C4-2B (cell line): ENCODE data around the gene DYRK2.

Source experiments
- H3K27ac ChIP-seq: fragments of 450-650 bp; 2 replicates; pipeline ENCODE4 v1.5.1; 2017
- ZFX ChIP-seq: fragments of 450-650 bp; IDR thresholded peaks from 2 replicates; pipeline ENCODE4 v1.6.1; 2017
- TF ChIP-seq, protein P1 (sequence below): fragments of 450-650 bp; conservative IDR thresholded peaks from 2 replicates; pipeline ENCODE4 v1.5.1; 2017; ENCODE audit warnings: mild to moderate bottlenecking

Gene DYRK2

DNA sequence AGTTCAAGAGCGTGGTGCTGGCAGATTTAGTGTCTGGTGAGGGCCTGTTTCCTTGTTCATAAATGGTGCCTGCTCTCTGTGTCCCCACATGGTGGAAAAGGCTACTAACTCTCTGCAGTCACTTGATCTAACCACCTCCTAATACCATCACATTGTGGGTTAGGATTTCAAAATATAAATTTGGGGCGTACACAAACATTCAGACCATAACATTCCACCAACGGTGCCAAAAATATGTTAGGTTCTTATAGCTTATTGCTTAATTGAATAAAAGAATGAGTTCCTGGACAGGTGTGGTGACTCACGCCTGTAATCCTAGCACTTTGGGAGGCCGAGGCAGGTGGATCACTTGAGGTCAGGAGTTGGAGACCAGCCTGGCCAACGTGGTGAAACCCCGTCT lies 3.4 kb upstream of the DYRK2 start:
- H3K27ac ChIP-seq: no peak overlapping the region

DNA sequence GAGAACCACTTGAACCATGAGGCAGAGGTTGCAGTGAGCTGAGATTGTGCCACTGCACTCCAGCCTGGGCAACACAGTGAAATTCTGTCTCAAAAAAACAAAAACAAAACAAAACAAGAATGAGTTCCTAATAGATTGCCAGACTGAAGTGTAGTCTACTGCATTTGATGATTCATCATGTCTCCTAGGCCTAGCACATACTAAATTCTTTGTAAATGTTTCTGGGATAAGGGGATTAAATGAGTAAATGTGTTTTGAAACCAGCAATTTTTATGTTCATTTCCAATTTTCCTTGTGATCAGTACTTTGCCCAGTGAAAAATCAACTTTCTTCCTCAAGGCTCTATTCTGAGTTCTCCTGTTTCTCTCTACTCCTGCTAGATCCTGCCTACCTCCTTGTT lies 2.9 kb upstream of the DYRK2 start:
- TF ChIP-seq, protein P1, sequence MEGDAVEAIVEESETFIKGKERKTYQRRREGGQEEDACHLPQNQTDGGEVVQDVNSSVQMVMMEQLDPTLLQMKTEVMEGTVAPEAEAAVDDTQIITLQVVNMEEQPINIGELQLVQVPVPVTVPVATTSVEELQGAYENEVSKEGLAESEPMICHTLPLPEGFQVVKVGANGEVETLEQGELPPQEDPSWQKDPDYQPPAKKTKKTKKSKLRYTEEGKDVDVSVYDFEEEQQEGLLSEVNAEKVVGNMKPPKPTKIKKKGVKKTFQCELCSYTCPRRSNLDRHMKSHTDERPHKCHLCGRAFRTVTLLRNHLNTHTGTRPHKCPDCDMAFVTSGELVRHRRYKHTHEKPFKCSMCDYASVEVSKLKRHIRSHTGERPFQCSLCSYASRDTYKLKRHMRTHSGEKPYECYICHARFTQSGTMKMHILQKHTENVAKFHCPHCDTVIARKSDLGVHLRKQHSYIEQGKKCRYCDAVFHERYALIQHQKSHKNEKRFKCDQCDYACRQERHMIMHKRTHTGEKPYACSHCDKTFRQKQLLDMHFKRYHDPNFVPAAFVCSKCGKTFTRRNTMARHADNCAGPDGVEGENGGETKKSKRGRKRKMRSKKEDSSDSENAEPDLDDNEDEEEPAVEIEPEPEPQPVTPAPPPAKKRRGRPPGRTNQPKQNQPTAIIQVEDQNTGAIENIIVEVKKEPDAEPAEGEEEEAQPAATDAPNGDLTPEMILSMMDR: no peak
- TF ChIP-seq ZFX: no peak
- H3K27ac ChIP-seq: no peak overlapping the region

More for the DNA sequence above, 3.4 kb upstream of the DYRK2 start:
- no peak for TF ChIP-seq ZFX
- TF ChIP-seq, protein P1: no peak

DNA sequence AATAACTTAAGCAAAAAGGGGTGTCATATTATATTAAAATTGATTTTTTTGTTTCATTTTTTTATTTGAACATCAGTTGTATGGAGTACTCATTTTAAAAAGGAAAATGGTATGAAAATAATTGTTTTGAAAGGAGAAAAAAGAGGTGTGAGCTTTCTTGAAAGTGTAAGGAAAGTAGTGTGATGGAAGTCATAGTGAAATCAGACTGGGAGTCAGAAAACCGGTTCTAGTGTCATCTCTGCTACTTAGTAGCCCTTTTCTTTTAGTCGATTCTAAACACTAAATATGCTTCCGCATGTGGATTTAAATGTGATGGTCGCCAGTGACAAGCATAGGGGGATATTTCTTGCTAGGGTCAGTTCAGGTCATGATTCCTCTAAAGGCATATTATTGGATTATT lies 1.8 kb upstream of the DYRK2 start:
- TF ChIP-seq ZFX: no peak
- TF ChIP-seq, protein P1: no peak
- H3K27ac ChIP-seq: no peak overlapping the region

DNA sequence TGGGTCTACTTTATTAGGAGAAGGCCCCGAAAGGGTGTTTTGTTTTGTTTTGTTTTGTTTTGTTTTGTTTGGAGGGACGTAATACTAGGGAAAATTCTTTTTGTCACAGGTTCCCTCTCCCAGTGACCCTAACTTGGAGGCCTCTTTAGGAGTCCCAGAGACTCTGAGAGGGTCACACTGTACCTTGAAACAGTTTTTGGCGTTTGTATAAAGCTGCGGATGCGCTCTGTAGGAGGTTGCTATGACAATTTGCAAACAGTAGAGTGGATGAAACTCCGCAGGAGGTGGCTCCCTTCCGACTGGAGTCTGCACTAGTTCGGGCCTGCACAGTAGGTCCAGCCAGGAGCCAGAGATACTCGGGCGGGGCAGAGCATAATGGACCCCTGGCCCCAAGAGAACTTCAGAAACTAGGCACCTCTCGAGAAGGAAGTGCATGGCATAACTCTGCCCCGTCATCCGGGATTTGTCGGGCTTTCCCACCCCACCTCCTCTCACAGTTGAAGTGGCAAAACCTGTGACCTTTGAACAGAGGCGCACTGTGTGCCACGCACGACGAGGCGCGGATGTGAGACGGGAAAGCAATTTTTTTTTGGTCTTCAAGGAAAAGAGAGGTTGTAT lies 1.3 kb upstream of the DYRK2 start:
- no peak overlapping the region; the same call in 1 of the 2 replicates for H3K27ac ChIP-seq
- TF ChIP-seq, protein P1: no peak
- TF ChIP-seq ZFX: no peak

DNA sequence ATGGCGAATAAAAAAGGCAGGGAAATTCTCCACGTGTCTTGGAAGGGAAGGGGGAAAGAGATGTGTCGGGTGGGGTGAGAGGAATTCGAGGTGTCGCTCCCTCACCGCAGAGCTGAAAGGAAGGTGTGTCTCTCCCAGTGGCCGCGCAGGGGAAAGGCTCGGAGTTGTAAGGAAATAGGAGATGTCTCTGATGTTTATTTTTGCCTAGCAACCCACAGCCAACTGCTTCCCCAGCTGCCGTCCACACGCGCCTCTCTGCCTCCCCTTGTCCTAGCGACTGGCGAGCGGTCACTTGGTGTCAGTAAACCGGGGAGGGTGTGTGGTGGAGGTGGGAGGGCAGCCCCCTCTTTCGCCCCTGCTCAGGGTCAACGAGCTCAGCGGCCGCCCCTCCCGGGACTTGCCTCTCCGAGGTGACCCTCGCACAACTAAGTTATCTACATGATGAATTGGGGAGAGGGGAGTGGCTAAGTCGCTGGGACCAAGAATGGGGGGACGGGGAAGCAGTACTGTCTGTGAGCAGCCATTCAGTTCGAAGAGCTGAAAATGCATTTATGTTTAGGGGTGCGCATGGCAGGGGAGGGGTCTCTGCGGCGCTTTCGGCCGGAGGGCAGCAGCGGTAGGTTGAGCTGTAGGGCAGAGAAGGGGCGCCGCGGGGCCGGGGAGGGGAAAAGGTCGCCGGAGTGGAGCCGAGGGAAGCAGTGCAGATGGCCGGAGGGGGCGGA lies 585 bp upstream of the DYRK2 start:
- peak overlapping the region; percentile 92 for H3K27ac ChIP-seq
- TF ChIP-seq ZFX: no peak
- TF ChIP-seq, protein P1: peak; percentile 46

DNA sequence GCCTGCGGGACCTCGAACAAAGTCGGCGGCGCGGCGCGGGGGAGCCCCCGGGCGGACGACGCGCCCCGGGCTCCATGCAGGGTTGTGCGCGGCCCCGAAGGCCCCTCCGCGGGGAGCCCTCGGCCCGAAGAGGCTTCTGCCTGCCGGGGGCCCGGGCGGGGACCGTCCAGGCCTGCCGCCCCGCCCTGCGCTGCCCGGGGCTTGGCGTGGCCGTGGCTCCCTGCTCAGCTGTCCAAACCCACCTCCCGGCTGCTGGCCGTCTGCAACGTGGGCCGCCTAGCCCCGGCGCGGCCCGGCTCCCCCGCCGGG lies 670 bp downstream of the DYRK2 start:
- TF ChIP-seq, protein P1: no peak; the same call in 1 of the 2 replicates
- peak; percentile 88 for TF ChIP-seq ZFX
- peak overlapping the region; percentile 92 for H3K27ac ChIP-seq

DNA sequence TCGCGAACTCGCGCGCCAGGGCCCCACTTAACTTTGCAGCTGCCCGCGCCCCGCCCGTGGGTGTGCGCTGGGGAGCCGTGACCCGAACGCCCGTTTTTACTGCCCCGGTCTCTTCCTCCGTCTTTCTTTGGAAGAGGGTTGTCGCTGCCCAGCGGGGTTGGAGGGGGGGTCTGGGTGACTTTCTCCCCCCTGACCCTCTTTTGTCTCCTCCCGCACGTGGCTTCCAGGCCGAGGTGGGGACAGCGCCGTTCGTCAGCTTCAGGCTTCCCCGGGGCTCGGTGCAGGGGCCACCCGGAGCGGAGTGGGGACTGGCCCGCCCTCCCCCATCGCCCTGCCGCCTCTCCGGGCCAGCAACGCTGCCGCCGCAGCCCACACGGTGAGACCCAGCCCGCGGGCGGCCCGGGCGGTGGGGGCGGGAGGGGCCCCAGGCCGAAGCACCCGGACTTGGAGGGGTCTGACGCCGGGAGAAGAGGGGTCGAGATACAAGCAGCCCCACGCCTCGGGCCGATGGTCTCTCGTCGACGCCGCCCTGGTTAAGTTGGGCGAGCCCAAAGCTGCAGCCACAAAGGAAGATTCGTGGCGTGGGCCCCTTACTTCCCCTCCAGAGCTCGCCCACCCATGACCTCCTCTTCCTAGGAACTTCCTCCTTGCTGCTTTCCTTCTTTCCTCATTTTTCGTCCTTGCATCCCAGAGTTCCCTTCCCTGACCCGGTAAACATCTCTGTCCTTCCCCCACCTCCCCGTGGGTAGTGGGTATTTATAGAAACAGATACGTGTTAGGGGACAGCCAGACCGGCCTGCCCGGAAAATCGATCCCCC lies 1.2 kb downstream of the DYRK2 start:
- TF ChIP-seq ZFX: no peak
- TF ChIP-seq, protein P1: no peak
- H3K27ac ChIP-seq: peak overlapping the region; percentile 92
